Neural cell (in vitro differentiated cells): ENCODE results near the gene RBM8A. TPM values are rescaled to one million over a fixed set of nuclear protein-coding genes. Genes with fewer than 3 reads are reported as not detected.

ENCODE experiments used
- H2AFZ ChIP-seq: fragments of 200-600, 300-800 bp; sonication (generic), shearing (Covaris generic); 2 replicates; pipeline ENCODE4 v1.6.0; 2014; ENCODE audit warnings: low read depth, mild to moderate bottlenecking, antibody characterized with exemption, low read length, moderate library complexity
- H3F3A ChIP-seq: fragments of 200-600 bp; shearing (Covaris generic); 2 replicates; pipeline ENCODE4 v1.6.1; 2016; ENCODE audit warnings: mild to moderate bottlenecking, moderate library complexity, mixed read lengths, antibody characterized with exemption, low read length; ENCODE audit not compliant: insufficient read depth, poor library complexity, severe bottlenecking
- H3K27ac ChIP-seq: fragments of 200-600, 300-800 bp; sonication (generic), shearing (Covaris generic); 2 replicates; pipeline ENCODE4 v1.5.1; 2014; ENCODE audit warnings: mild to moderate bottlenecking, low read length, moderate library complexity
- H3K27me3 ChIP-seq: fragments of 300-800, 200-600 bp; sonication (generic), shearing (Covaris generic); 2 replicates; pipeline ENCODE4 v1.6.0; 2014; ENCODE audit warnings: mild to moderate bottlenecking, low read depth, low read length, moderate library complexity; ENCODE audit not compliant: insufficient read depth
- H3K36me3 ChIP-seq: fragments of 300-800, 200-600 bp; sonication (generic), shearing (Covaris generic); 2 replicates; pipeline ENCODE4 v1.5.1; 2014; ENCODE audit warnings: mild to moderate bottlenecking, antibody characterized with exemption, low read length, moderate library complexity; ENCODE audit not compliant: insufficient read depth
- H3K4me2 ChIP-seq: fragments of 300-800, 200-600 bp; sonication (generic), shearing (Covaris generic); 2 replicates; pipeline ENCODE4 v1.6.0; 2014; ENCODE audit warnings: mild to moderate bottlenecking, low read length
- H3K4me3 ChIP-seq: fragments of 300-800, 200-600 bp; sonication (generic), shearing (Covaris generic); 2 replicates; pipeline ENCODE4 v1.5.1; 2014; ENCODE audit warnings: mild to moderate bottlenecking, low read length, moderate library complexity
- H3K79me2 ChIP-seq: fragments of 200-600 bp; shearing (Covaris generic); replicated peaks from 2 replicates; pipeline ENCODE4 v1.6.0; 2014; ENCODE audit warnings: mild to moderate bottlenecking, low read length, moderate library complexity; ENCODE audit not compliant: insufficient read depth
- H3K9ac ChIP-seq: fragments of 300-800, 200-600 bp; sonication (generic), shearing (Covaris generic); 2 replicates; pipeline ENCODE4 v1.6.1; 2016; ENCODE audit warnings: mild to moderate bottlenecking, low read length, mixed read lengths
- H3K9me2 ChIP-seq: fragments of 200-600 bp; shearing (Covaris generic); 2 replicates; pipeline ENCODE4 v1.6.1; 2016; ENCODE audit warnings: mild to moderate bottlenecking, low read length, mixed read lengths; ENCODE audit not compliant: insufficient read depth
- H3K9me3 ChIP-seq: fragments of 200-600, 300-800 bp; sonication (generic), shearing (Covaris generic); 2 replicates; pipeline ENCODE4 v1.6.1; 2016; ENCODE audit warnings: mild to moderate bottlenecking, mixed run types, low read length, moderate library complexity, mixed read lengths
- H4K20me1 ChIP-seq: fragments of 200-600 bp; shearing (Covaris generic); 2 replicates; pipeline ENCODE4 v1.6.1; 2016; ENCODE audit warnings: mild to moderate bottlenecking, mixed run types; ENCODE audit not compliant: insufficient read depth
- EP300 ChIP-seq: fragments of 450-650 bp; conservative IDR thresholded peaks from 2 replicates; pipeline ENCODE4 v1.6.1; 2014; ENCODE audit warnings: antibody characterized with exemption, mild to moderate bottlenecking, moderate library complexity; ENCODE audit not compliant: poor library complexity, severe bottlenecking
- EZH2 ChIP-seq: fragments of 200-600, 300-800 bp; shearing (Covaris generic), sonication (generic); IDR thresholded peaks from 2 replicates; pipeline ENCODE4 v1.6.1; 2014; ENCODE audit warnings: antibody characterized with exemption, low read length, borderline replicate concordance, mild to moderate bottlenecking; ENCODE audit not compliant: insufficient read depth, poor library complexity, severe bottlenecking
- MXI1 ChIP-seq: fragments of 450-650 bp; conservative IDR thresholded peaks from 2 replicates; pipeline ENCODE4 v1.6.1; 2014; ENCODE audit warnings: antibody characterized with exemption, mild to moderate bottlenecking; ENCODE audit not compliant: poor library complexity, severe bottlenecking
- POLR2AphosphoS5 ChIP-seq: IDR thresholded peaks from 2 replicates; pipeline ENCODE4 v1.6.1; 2012
- RAD21 ChIP-seq: fragments of 450-650 bp; conservative IDR thresholded peaks from 2 replicates; pipeline ENCODE4 v1.6.1; 2014; ENCODE audit warnings: antibody characterized with exemption, mild to moderate bottlenecking, moderate library complexity
- SMC3 ChIP-seq: fragments of 450-650 bp; conservative IDR thresholded peaks from 2 replicates; pipeline ENCODE4 v1.6.1; 2014; ENCODE audit warnings: antibody characterized with exemption, mild to moderate bottlenecking, moderate library complexity; ENCODE audit not compliant: poor library complexity
- TAF1 ChIP-seq: IDR thresholded peaks from 2 replicates; pipeline ENCODE4 v1.6.1; 2012; ENCODE audit warnings: low read depth
- polyA plus RNA-seq: library from polyadenylated mRNA; depleted of rRNA; stranded (reverse); fragments of >200 nt; gene quantifications from 2 replicates; pipeline ENCODE4 v1.2.3, GENCODE V29; 2014
- TF ChIP-seq, protein P1 (sequence below): fragments of 450-650 bp; IDR thresholded peaks from 2 replicates; pipeline ENCODE4 v1.5.1; 2014; ENCODE audit warnings: antibody characterized with exemption, mild to moderate bottlenecking, moderate library complexity; ENCODE audit not compliant: poor library complexity, severe bottlenecking
- TF ChIP-seq, protein P2 (sequence below): IDR thresholded peaks from 2 replicates; pipeline ENCODE4 v1.6.1; 2012; ENCODE audit warnings: borderline replicate concordance

Gene RBM8A
- polyA plus RNA-seq, 1 donor from 2014 or later, result 366 TPM

DNA sequence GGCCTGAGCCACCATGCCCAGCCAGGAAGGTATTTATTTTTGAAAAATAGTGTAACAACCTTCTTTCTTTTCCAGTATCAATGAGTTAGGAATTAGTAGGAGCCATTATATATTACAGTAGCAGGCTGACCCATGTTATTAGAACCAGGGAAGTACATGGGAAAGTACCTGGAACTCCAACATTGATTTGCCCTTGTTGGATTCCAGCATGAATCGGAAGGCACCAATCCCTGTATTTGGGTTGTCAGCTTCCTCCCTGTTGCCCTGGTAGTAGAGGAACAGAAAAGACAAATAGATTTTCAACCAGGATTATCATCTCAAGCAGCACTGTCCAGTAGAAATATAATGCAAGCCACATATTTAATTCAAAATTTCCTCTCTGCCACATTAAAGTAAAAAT is 10.2 kb upstream of the RBM8A start:
- H3K4me2 ChIP-seq, result no peak overlapping the region

DNA sequence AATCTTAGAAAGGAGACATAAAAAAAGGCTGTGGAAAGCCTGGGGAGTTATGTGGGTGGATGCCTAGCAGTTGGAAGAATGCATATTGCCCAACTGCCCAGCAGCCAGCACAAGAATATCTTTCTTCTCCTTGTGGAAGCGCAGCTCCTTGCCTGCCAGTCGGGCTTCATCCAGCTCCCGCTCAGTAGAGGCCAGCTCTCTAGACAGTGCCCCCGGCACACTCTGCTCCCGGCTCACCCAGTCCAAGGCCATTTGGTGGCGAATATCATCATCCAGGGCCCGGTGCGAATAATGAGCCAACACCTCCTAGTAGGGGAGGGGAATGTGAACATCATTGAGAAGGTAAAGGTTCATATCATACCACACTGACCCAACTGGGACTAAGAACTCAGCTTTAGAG is 9.0 kb upstream of the RBM8A start:
- H3K4me2 ChIP-seq, result no peak overlapping the region
- H3K27ac ChIP-seq, result no peak overlapping the region
- no peaks in the 10 kb centered on the region for H3K9me3 ChIP-seq
- no peak overlapping the region for H2AFZ ChIP-seq
- H4K20me1 ChIP-seq, result no peaks in the 10 kb centered on the region
- H3F3A ChIP-seq, result no peaks in the 10 kb centered on the region
- H3K4me3 ChIP-seq, result no peak overlapping the region
- no peak overlapping the region for H3K9ac ChIP-seq
- no peaks in the 10 kb centered on the region for H3K27me3 ChIP-seq
- H3K9me2 ChIP-seq, result no peaks in the 10 kb centered on the region
- TF ChIP-seq, protein P1, sequence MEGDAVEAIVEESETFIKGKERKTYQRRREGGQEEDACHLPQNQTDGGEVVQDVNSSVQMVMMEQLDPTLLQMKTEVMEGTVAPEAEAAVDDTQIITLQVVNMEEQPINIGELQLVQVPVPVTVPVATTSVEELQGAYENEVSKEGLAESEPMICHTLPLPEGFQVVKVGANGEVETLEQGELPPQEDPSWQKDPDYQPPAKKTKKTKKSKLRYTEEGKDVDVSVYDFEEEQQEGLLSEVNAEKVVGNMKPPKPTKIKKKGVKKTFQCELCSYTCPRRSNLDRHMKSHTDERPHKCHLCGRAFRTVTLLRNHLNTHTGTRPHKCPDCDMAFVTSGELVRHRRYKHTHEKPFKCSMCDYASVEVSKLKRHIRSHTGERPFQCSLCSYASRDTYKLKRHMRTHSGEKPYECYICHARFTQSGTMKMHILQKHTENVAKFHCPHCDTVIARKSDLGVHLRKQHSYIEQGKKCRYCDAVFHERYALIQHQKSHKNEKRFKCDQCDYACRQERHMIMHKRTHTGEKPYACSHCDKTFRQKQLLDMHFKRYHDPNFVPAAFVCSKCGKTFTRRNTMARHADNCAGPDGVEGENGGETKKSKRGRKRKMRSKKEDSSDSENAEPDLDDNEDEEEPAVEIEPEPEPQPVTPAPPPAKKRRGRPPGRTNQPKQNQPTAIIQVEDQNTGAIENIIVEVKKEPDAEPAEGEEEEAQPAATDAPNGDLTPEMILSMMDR, result no peak
- no peak for TF ChIP-seq POLR2AphosphoS5
- TF ChIP-seq EZH2, result no peak
- TF ChIP-seq MXI1, result no peak
- no peak for TF ChIP-seq RAD21
- no peak for TF ChIP-seq SMC3
- TF ChIP-seq TAF1, result no peak
- TF ChIP-seq, protein P2, sequence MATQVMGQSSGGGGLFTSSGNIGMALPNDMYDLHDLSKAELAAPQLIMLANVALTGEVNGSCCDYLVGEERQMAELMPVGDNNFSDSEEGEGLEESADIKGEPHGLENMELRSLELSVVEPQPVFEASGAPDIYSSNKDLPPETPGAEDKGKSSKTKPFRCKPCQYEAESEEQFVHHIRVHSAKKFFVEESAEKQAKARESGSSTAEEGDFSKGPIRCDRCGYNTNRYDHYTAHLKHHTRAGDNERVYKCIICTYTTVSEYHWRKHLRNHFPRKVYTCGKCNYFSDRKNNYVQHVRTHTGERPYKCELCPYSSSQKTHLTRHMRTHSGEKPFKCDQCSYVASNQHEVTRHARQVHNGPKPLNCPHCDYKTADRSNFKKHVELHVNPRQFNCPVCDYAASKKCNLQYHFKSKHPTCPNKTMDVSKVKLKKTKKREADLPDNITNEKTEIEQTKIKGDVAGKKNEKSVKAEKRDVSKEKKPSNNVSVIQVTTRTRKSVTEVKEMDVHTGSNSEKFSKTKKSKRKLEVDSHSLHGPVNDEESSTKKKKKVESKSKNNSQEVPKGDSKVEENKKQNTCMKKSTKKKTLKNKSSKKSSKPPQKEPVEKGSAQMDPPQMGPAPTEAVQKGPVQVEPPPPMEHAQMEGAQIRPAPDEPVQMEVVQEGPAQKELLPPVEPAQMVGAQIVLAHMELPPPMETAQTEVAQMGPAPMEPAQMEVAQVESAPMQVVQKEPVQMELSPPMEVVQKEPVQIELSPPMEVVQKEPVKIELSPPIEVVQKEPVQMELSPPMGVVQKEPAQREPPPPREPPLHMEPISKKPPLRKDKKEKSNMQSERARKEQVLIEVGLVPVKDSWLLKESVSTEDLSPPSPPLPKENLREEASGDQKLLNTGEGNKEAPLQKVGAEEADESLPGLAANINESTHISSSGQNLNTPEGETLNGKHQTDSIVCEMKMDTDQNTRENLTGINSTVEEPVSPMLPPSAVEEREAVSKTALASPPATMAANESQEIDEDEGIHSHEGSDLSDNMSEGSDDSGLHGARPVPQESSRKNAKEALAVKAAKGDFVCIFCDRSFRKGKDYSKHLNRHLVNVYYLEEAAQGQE, result no peak
- no peak for TF ChIP-seq EP300
- peaks cover 5% of the 10 kb centered on the region for H3K36me3 ChIP-seq
- no peaks in the 10 kb centered on the region for H3K79me2 ChIP-seq

More for the DNA sequence above, 10.2 kb upstream of the RBM8A start:
- Histone ChIP-seq H3K9me2 (no peaks in the 10 kb centered on the region), H3K36me3 (peaks cover 5% of the 10 kb centered on the region), H3K79me2 (no peaks in the 10 kb centered on the region), H3K9ac (no peak overlapping the region), H3K27me3 (no peaks in the 10 kb centered on the region), H3K4me3 (no peak overlapping the region), H3K27ac (no peak overlapping the region), H4K20me1 (no peaks in the 10 kb centered on the region), H3F3A (no peaks in the 10 kb centered on the region), H3K9me3 (no peaks in the 10 kb centered on the region), H2AFZ (no peak overlapping the region)
- no peak for TF ChIP-seq MXI1
- TF ChIP-seq, protein P1, result no peak
- no peak for TF ChIP-seq EZH2
- TF ChIP-seq POLR2AphosphoS5, result no peak
